T-helper 2 cell treated with Interferon-gamma antibody and Interleukin-4, amounts not matched to agents 5 μg/mL and 100 μg/mL, for 36 hours (primary cell): Measurements from ENCODE around the gene CEP152.

ENCODE experiments used
- DNase-seq: peaks from one replicate; pipeline ENCODE4 v3.0.0; 2021; ENCODE audit warnings: low spot score
- H3K27ac Mint-ChIP-seq: one replicate; pipeline ENCODE4 v1.8.0; 2021; ENCODE audit warnings: mild to moderate bottlenecking, mixed read lengths
- H3K27me3 Mint-ChIP-seq: one replicate; pipeline ENCODE4 v1.8.0; 2021; ENCODE audit warnings: low read depth, mixed read lengths
- H3K36me3 Mint-ChIP-seq: one replicate; pipeline ENCODE4 v1.8.0; 2021; ENCODE audit warnings: low read depth, mixed read lengths
- H3K4me1 Mint-ChIP-seq: one replicate; pipeline ENCODE4 v1.8.0; 2021; ENCODE audit warnings: low read depth, mixed read lengths
- H3K4me3 Mint-ChIP-seq: one replicate; pipeline ENCODE4 v1.8.0; 2022; ENCODE audit warnings: mild to moderate bottlenecking, moderate library complexity, mixed read lengths
- H3K9me3 Mint-ChIP-seq: one replicate; pipeline ENCODE4 v1.8.0; 2021; ENCODE audit warnings: mixed read lengths

CEP152 gene

DNA sequence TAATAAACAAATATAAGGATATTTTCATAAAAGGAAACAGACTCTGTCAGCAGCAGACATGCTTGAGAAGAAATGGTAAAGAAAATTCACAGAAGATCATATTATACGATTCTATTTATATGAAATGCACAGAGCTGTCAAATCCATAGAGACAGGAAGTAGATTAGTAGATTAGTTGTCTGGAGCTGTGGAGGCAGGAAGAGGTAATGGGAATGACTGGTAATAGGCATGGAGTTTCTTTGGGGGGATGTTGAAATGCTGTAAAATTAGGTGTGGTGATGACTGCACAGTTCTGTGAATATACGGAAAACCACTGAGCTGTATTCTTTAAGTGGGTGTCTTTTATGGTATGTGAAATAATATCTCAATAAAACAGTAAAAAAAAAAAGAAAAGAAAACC lies 35.3 kb downstream of the CEP152 start:
- Mint-ChIP-seq H3K36me3 (peaks cover 52% of the 10 kb centered on the region), H3K27ac (no peak overlapping the region), H3K4me1 (peaks cover 12% of the 10 kb centered on the region), H3K4me3 (no peak overlapping the region), H3K27me3 (no peaks in the 10 kb centered on the region), H3K9me3 (peaks cover 11% of the 10 kb centered on the region)
- DNase-seq, result no peak

DNA sequence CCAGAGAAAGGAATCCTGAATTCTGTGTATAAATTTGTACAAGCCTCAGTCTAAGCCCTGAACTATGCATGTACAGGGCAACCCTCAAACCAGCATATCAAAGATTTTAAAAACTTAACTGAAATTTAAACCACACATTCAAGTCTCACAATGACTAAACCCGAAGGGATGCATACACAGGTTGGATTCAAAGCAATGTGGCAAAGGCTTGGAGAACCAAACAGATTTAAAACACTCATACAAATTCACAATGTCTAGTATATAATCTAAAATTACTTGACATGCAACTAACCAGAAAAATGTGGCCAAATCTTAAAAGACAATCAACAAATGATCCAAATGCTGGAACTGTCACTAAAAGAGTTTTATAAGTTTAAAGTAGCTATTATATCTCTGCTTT lies 36.4 kb downstream of the CEP152 start:
- H3K9me3 Mint-ChIP-seq, result peaks cover 11% of the 10 kb centered on the region
- no peak overlapping the region for H3K27ac Mint-ChIP-seq
- H3K36me3 Mint-ChIP-seq, result peaks cover 48% of the 10 kb centered on the region
- H3K4me3 Mint-ChIP-seq, result no peak overlapping the region
- no peaks in the 10 kb centered on the region for H3K27me3 Mint-ChIP-seq
- peaks cover 12% of the 10 kb centered on the region for H3K4me1 Mint-ChIP-seq
- no peak for DNase-seq

DNA sequence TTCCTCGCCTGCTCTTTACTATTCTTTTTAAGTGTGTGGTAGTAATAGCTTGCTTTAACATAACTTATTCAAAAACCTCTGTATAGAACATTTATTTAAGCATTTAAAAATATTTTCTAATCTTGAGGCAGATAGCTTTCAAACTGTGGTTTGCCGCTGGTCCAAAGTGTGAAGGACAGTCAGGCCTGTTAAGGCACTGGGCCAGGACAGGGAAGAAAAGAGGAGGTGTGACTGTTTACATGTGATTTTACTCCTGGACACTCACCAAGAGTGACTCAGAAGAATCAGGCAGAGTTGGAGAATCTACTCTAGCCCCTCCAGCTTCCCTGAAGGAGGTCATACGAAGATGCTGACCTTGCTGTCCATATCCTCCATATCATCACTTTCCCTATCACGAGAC lies 44.7 kb downstream of the CEP152 start:
- peaks cover 5% of the 10 kb centered on the region for H3K4me1 Mint-ChIP-seq
- peaks cover 61% of the 10 kb centered on the region for H3K36me3 Mint-ChIP-seq
- H3K27ac Mint-ChIP-seq, result no peak overlapping the region
- H3K4me3 Mint-ChIP-seq, result no peak overlapping the region
- no peaks in the 10 kb centered on the region for H3K9me3 Mint-ChIP-seq
- DNase-seq, result no peak
- no peaks in the 10 kb centered on the region for H3K27me3 Mint-ChIP-seq

DNA sequence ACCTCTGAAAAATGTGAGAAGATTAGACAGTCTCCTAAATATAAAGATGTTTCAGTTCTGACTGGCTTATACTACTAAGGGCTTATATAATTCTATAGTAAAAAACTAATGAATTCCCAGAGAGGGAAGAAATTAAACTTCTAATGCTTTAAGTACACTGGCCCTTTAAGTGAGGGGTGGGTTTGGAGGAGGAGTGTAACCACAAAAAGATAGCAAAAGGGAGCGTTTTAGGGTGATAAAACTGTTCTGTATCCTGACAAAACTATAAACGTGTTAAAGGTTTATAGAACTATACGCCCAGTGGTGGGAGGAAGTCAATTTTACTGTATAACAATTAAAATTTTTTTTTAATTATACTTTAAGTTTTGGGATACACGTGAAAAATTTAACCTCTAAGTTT lies 45.8 kb downstream of the CEP152 start:
- no peaks in the 10 kb centered on the region for H3K9me3 Mint-ChIP-seq
- no peak overlapping the region for H3K27ac Mint-ChIP-seq
- H3K4me1 Mint-ChIP-seq, result peaks cover 4% of the 10 kb centered on the region
- H3K4me3 Mint-ChIP-seq, result no peak overlapping the region
- no peak for DNase-seq
- H3K36me3 Mint-ChIP-seq, result peaks cover 54% of the 10 kb centered on the region
- no peaks in the 10 kb centered on the region for H3K27me3 Mint-ChIP-seq

DNA sequence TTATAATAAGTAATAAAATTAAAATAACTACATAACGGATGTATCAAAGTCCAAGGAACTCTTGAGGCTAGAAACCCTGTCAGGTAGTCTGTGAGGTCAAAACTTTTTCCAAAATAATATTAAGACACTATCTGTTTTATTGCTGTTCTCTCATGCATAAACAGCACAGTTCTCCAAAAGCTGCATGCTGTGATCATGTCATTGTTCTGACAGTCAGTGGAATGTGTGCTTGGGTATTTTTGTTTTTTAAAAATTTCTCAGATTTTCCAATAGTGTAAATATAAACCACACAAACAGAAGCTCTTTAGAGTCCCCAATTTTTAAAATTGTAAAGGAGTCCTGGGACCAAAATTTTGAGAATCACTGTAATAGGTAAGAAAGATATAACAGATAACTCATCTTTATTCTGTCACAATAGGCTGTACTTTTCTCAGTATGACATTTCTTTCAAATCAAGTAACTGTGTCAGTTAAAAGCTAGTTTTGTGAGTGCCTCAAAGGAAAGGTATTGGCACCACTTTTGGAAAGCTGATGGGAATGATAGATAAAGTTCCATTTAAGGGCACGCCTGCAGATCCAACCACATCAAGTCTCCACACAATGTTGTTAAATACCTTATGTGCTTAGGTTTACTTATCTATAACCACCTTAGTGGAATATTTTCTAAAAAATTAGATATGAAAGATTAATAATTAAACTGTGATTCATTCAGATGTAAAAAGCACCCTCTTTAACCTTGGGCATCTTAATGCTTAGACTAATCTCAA lies 49.3 kb downstream of the CEP152 start:
- Mint-ChIP-seq H3K27me3 (no peaks in the 10 kb centered on the region), H3K36me3 (peaks cover 40% of the 10 kb centered on the region), H3K9me3 (no peaks in the 10 kb centered on the region), H3K4me3 (no peak overlapping the region), H3K4me1 (peaks cover 2% of the 10 kb centered on the region), H3K27ac (no peak overlapping the region)
- DNase-seq, result no peak

DNA sequence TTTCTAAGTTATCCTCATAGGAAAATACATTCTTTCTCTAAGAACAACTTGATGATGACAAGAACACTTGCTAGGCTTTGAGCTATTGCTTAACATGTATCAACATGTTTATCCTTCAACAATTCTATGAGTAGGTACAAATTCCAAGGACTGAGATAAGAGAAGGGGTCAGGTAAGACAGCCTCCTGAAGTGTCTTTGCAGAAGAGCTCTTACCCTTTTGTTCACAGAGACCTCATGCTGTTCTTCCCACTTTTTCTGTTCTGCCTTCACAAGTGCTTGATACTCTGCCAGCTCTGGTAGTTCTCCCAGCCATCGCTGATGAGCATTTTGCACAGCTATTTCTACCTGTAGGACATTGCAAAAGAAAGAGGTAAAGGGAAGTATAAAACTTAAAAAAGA lies 50.9 kb downstream of the CEP152 start:
- Mint-ChIP-seq H3K4me1 (peaks cover 2% of the 10 kb centered on the region), H3K36me3 (peaks cover 38% of the 10 kb centered on the region), H3K9me3 (no peaks in the 10 kb centered on the region), H3K27me3 (no peaks in the 10 kb centered on the region), H3K27ac (no peak overlapping the region), H3K4me3 (no peak overlapping the region)
- DNase-seq, result no peak

DNA sequence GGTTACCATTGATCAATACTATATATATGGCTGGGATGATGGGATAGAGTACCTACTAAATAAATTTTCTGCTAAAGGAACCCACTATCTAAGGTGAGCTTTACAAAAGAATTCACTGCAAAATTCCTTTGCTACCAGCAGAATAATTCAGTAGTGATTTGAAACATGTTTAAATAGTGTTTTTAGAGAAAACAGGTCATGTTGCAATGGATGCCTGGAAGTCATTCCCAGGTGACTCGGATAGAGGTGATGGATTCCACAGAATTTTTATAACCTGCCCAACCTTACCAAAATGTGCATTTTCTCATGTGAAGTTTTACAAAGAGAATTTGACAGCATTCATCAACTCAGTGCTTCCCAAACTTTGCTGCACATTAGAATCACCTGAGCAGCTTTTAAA lies 53.2 kb downstream of the CEP152 start:
- Mint-ChIP-seq H3K36me3 (peaks cover 34% of the 10 kb centered on the region), H3K4me1 (no peaks in the 10 kb centered on the region), H3K27ac (no peak overlapping the region), H3K4me3 (no peak overlapping the region), H3K9me3 (no peaks in the 10 kb centered on the region), H3K27me3 (no peaks in the 10 kb centered on the region)
- no peak for DNase-seq

DNA sequence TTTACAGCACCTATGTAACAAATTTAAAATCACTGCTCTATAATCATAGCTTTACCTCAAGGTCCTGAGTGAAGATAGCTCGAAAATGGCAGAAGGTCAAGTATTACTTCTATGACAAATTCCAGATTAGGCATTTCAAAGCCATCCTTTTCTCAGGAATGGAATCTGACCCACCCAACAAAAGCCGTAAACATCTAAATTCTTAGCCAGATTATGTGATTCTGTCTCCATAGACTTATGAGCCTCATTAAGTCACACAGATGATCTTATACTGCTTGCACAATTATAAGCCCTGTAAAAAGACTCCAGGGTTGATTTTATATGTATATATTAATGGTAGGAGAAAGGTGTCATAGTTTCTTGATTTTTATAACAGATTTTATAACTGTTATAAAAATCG lies 56.9 kb downstream of the CEP152 start:
- H3K4me3 Mint-ChIP-seq, result no peak overlapping the region

DNA sequence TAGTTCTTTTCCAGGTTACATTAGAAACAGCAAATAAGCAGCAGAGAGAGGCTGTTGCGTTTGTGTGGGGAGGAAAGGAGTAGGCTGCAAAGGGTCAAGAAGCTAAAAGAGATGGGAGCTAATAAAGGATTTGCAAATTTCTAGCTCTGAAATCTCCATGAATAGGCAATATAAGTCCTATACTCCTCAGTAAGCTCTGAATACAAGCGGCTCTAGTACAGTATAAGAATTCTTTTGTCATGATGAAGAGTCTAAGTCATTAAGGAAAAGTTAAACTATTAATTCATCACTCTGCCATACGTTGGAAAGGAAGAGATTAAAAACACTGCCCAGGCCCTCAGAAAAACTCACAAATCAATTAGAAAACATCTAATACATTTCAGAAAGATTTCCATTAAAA lies 59.3 kb downstream of the CEP152 start:
- Mint-ChIP-seq H3K4me1 (no peaks in the 10 kb centered on the region), H3K4me3 (no peak overlapping the region), H3K36me3 (peaks cover 50% of the 10 kb centered on the region), H3K27me3 (no peaks in the 10 kb centered on the region), H3K27ac (no peak overlapping the region), H3K9me3 (no peaks in the 10 kb centered on the region)
- no peak for DNase-seq

More for the DNA sequence above, 56.9 kb downstream of the CEP152 start:
- no peaks in the 10 kb centered on the region for H3K27me3 Mint-ChIP-seq
- H3K4me1 Mint-ChIP-seq, result no peaks in the 10 kb centered on the region
- DNase-seq, result no peak
- peaks cover 40% of the 10 kb centered on the region for H3K36me3 Mint-ChIP-seq
- no peaks in the 10 kb centered on the region for H3K9me3 Mint-ChIP-seq
- no peak overlapping the region for H3K27ac Mint-ChIP-seq

DNA sequence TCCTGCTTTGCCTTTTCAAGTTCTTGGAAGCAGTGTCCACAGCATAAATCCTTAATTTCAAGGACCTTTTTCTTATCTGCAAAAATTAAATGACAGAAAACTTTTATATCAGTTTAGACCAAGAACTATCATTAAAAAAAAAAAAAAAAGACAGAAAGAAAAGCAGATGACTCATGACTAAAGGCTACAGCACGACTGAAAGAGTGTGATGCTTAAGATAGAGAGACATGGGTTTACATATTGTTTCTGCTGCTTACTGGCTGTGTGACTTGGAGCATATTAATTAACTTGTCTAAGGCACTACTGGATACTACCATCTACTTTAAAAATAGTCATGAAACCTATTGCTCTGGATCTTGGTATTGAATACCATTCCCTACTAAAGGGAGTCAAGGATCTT lies 62.3 kb downstream of the CEP152 start:
- H3K27ac Mint-ChIP-seq, result no peak overlapping the region
- no peak overlapping the region for H3K4me3 Mint-ChIP-seq
- peaks cover 49% of the 10 kb centered on the region for H3K36me3 Mint-ChIP-seq
- H3K4me1 Mint-ChIP-seq, result no peaks in the 10 kb centered on the region
- no peaks in the 10 kb centered on the region for H3K27me3 Mint-ChIP-seq
- DNase-seq, result no peak
- H3K9me3 Mint-ChIP-seq, result no peaks in the 10 kb centered on the region

DNA sequence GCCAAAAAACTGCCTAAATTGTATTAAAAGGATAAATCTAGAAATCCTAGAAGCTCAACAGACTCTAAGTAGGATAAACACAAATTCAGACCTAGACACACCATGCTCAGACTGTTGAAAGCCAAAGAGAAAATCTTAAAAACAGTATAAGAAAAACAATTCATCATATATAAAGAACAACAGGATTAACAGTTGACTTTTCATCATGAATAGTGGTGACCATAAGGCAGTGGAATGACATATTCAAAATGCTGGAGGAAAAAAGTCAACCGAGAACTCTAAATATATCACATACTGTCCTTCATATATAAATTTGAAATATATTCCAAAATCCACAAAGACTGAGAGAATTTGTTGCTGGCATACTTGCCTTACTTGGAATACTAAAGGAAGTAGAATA lies 77.3 kb downstream of the CEP152 start:
- Mint-ChIP-seq H3K9me3 (peaks cover 26% of the 10 kb centered on the region), H3K4me3 (no peak overlapping the region), H3K27ac (no peak overlapping the region), H3K27me3 (no peaks in the 10 kb centered on the region), H3K4me1 (no peaks in the 10 kb centered on the region), H3K36me3 (peaks cover 71% of the 10 kb centered on the region)
- no peak for DNase-seq

DNA sequence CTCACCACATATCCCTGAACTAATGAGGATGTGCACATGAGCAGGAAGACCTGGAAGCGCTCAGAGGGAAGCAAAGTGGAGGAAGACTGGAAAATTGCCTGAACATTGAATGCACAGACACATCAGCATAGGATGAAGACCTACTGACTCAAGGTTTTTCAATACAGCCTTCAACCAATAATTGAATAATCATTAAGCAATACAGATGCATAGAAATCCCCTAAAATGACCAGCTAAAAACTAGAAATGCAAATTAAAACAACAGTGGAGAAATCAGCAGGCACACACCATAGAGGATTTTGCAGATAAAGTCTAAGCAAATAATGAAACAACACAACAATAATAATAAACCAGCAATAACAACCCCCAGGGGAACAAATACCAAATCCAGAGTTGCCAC lies 80.4 kb downstream of the CEP152 start:
- Mint-ChIP-seq H3K9me3 (peaks cover 26% of the 10 kb centered on the region), H3K4me3 (no peak overlapping the region), H3K27ac (no peak overlapping the region), H3K27me3 (no peaks in the 10 kb centered on the region), H3K4me1 (no peaks in the 10 kb centered on the region), H3K36me3 (peaks cover 63% of the 10 kb centered on the region)
- DNase-seq, result no peak

DNA sequence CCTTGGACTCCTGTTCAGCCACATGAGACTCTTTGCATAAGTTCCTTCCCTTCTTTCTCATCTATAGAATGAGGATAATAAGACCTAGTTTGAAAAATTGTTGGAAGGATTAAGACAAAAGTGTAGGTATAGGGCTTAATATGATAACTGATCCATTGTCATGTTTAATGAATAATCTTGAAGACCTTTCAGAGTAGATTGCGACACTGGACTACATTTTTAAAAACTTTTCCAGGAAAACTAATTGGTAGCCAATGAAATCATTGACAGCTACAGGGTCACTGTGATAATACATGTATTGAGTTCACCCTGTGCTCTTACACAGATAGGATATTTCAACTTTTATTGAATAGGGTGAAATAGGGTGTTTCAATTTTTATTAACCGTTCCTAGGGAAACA lies 86.9 kb downstream of the CEP152 start:
- Mint-ChIP-seq H3K9me3 (no peaks in the 10 kb centered on the region), H3K4me3 (no peak overlapping the region), H3K36me3 (peaks cover 18% of the 10 kb centered on the region), H3K4me1 (no peaks in the 10 kb centered on the region), H3K27ac (no peak overlapping the region), H3K27me3 (no peaks in the 10 kb centered on the region)
- no peak for DNase-seq

DNA sequence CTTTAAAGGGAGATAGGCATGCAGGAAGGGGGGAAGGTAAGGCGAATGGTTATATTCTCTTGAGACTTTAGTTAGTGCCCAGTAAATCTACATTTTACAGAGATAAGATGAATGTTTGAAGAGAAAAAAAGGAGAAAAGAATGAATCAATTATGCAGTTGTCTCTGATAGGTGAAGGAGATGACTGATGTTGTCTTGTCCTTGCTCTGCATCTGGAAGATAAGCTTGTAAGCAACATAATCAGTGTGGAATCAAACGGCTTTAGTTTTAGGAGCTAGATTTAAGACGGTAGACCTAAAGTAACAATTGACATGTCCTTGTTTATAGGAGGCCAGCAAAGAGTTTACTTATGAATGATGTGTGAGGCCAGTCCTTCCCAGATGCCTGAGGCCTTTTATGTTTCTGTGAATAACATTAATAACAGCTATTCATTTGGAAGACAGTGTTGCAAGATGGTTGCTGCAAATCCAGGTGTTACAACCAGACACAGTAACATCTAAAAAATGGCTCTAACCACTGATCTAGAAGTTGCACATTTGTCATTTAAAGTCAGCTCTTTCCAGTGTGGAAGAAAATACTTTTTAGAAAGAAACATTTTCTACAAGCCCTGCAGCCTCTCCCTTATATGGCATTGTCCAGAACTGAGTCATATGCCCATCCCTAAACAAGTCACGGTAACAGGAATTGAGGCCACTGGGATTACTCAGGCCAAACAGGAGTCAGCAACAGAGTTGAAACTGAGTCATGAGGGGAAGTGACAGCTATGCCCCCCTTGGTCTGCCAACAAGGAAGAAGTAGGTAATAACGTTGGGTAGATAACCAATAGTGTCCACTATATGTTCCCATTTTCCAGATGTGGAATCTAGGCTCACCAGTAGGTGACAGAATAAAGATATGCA lies 87.9 kb downstream of the CEP152 start:
- H3K9me3 Mint-ChIP-seq, result no peaks in the 10 kb centered on the region
- no peak overlapping the region for H3K4me3 Mint-ChIP-seq
- DNase-seq, result no peak
- H3K4me1 Mint-ChIP-seq, result no peaks in the 10 kb centered on the region
- no peaks in the 10 kb centered on the region for H3K27me3 Mint-ChIP-seq
- H3K36me3 Mint-ChIP-seq, result peaks cover 10% of the 10 kb centered on the region
- no peak overlapping the region for H3K27ac Mint-ChIP-seq
